Heart left ventricle (tissue), 13 donors: ENCODE measurements around the gene MLXIP.

Experiments used
- POLR2A ChIP-seq, 2 donors: fragments of 450-650 bp; IDR thresholded peaks; one replicate each; pipeline ENCODE4 v1.6.1; 2017; ENCODE audit warnings: antibody characterized with exemption in 2 of 2, mild to moderate bottlenecking in 2 of 2, moderate library complexity in 2 of 2
- TF ChIP-seq, protein P1 (sequence below), 12 donors: fragments of 200-600 bp; sonication (generic) in 4 of 12; IDR thresholded peaks; one replicate each; pipeline versions ENCODE4 v1.5.0 to v1.8.0; 2018 to 2022; ENCODE audit warnings: antibody characterized with exemption in 12 of 12, mild to moderate bottlenecking in 5 of 12
- donor health status: ischemic (EF 13 %, LVEDD 7.1; RV severe dilation, severe dysfunction).
- donor health status: DM: no; HTN: yes; CAD: no.
- donor health status: DM: no; HTN: no; CAD: no.
- donor health status: ischemic (EF 25% LVEDD 6.9; RV normal size, moderate dysfunction).
- donor health status: ischemic (EF 25% LVEDD 5.7; RV mildly dilated, moderate dysfunction).
- donor health status: ischemic (EF 35%, LVEDD 5.7; RV mildly dilated, moderate dysfunction).
- donor health status: nonischemic (EF 11% LVEDD 7.7; RV severe dilation, severe dysfunction).
- donor health status: DM: yes; HTN: yes; CAD: no.
- donor health status: PGD.
- donor health status: ischemic (EF 29% LVEDD 5.4; RV normal size, mild dysfunction).
- donor health status: nonischemic (EF 23%, LVEDD 6.1; RV moderate dilation, normal function).

- TF ChIP-seq, protein P1, sequence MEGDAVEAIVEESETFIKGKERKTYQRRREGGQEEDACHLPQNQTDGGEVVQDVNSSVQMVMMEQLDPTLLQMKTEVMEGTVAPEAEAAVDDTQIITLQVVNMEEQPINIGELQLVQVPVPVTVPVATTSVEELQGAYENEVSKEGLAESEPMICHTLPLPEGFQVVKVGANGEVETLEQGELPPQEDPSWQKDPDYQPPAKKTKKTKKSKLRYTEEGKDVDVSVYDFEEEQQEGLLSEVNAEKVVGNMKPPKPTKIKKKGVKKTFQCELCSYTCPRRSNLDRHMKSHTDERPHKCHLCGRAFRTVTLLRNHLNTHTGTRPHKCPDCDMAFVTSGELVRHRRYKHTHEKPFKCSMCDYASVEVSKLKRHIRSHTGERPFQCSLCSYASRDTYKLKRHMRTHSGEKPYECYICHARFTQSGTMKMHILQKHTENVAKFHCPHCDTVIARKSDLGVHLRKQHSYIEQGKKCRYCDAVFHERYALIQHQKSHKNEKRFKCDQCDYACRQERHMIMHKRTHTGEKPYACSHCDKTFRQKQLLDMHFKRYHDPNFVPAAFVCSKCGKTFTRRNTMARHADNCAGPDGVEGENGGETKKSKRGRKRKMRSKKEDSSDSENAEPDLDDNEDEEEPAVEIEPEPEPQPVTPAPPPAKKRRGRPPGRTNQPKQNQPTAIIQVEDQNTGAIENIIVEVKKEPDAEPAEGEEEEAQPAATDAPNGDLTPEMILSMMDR (IDR thresholded peaks at IDR 0.05), result no peak
- no peak for TF ChIP-seq POLR2A (IDR thresholded peaks at IDR 0.05)
Observed at GRCh38 chr12:122152754-122153153, 74.2 kb downstream of the MLXIP start.
